ENCODE results near the gene EIF4G1.

DNA sequence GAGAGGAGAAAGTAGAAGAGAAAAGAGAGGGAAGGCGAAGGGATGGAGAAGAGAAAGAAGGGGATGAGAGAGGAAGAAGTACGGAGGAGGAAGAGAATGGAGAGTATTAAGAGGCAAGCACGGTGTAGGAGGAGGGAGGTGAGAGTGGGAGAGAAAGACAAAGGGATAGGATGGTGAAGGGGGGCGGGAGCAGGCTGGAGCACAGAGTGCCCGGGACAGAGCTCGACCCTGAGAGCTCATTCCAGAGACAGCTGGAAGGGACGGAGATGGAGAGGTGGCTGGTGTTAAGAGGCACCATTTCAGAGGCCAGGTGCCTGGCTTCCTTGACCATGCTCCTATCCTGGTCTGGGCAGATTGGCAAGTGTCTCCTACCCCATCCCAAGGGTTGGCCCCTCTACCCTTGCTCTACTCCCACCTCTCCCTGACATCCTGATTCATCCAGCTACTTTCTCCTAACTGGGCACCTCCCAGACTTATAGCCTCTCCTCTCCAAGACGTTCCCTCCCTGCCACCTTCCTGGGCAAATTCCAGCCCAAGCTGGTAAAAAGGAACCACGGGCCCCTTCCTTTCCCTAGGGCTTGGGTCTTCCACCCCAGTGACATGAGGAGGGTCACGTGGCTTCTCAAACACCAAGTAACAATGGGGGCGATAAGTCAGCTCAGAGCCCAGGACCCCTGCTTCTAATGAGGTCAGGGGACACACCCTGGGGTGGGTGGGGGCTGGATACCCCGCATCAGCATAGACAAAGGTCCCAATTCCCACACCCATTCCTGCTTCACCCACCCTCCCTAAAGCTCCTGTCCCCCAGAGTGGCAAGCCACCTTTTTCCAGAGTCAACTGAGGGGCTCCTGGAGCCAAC, 45.9 kb downstream of the EIF4G1 start:
- no peak for TF ChIP-seq POLR2A (IDR thresholded peaks at IDR 0.05; ENCODE audit: low read depth, low read length)
- TF ChIP-seq, protein P1, sequence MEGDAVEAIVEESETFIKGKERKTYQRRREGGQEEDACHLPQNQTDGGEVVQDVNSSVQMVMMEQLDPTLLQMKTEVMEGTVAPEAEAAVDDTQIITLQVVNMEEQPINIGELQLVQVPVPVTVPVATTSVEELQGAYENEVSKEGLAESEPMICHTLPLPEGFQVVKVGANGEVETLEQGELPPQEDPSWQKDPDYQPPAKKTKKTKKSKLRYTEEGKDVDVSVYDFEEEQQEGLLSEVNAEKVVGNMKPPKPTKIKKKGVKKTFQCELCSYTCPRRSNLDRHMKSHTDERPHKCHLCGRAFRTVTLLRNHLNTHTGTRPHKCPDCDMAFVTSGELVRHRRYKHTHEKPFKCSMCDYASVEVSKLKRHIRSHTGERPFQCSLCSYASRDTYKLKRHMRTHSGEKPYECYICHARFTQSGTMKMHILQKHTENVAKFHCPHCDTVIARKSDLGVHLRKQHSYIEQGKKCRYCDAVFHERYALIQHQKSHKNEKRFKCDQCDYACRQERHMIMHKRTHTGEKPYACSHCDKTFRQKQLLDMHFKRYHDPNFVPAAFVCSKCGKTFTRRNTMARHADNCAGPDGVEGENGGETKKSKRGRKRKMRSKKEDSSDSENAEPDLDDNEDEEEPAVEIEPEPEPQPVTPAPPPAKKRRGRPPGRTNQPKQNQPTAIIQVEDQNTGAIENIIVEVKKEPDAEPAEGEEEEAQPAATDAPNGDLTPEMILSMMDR (IDR thresholded peaks at IDR 0.05; ENCODE audit: extremely low read depth in 1 of 2, insufficient read depth in 1 of 2, low read depth in 1 of 2, low read length in 2 of 2) = no peak
- no peak for TF ChIP-seq GATA2 (IDR thresholded peaks at IDR 0.05; ENCODE audit: insufficient read depth, insufficient read length, low read depth, low read length)
- no peak for TF ChIP-seq POLR2AphosphoS5 (IDR thresholded peaks at IDR 0.05; ENCODE audit: insufficient read depth, low read depth, low read length)
- TF ChIP-seq, protein P2, sequence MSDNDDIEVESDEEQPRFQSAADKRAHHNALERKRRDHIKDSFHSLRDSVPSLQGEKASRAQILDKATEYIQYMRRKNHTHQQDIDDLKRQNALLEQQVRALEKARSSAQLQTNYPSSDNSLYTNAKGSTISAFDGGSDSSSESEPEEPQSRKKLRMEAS (IDR thresholded peaks at IDR 0.05; ENCODE audit: insufficient read depth, insufficient read length) = no peak
- no peak for TF ChIP-seq EZH2 (IDR thresholded peaks at IDR 0.05; ENCODE audit: borderline replicate concordance, low read depth, low read length, severe bottlenecking)
